K562 (cell line): ENCODE results near the gene CSTPP1. TPM values are rescaled to one million over a fixed set of nuclear protein-coding genes. Genes with fewer than 3 reads are reported as not detected.
A peak's percentile ranks its signal among the peaks of the same experiment; 100 is the strongest.

Source experiments
- ARHGAP35 ChIP-seq: fragments of 450-650 bp; IDR thresholded peaks from 2 replicates; pipeline ENCODE4 v1.6.1; 2018; ENCODE audit not compliant: partially characterized antibody
- CBX3 ChIP-seq, 2 experiments: IDR thresholded peaks; 1 replicate in 1 of 2; 2 replicates in 1 of 2; pipeline ENCODE4 v1.6.1; 2012; ENCODE audit warnings: inconsistent platforms in 2 of 2, low read length in 2 of 2, borderline replicate concordance in 1 of 2, control low read depth in 1 of 2
- E2F1 ChIP-seq: sonication (generic); formaldehyde crosslinking; IDR thresholded peaks from 2 replicates; pipeline ENCODE4 v1.8.1; 2023; ENCODE audit warnings: mild to moderate bottlenecking, missing genetic modification reagents, moderate library complexity
- FOXK2 ChIP-seq, 2 experiments: fragments of 450-650 bp; IDR thresholded peaks in 1 of 2; conservative IDR thresholded peaks in 1 of 2; 2 replicates each; pipeline ENCODE4 v1.6.1; 2016; ENCODE audit warnings: low read depth in 2 of 2, mild to moderate bottlenecking in 1 of 2
- HDAC3 ChIP-seq: fragments of 450-650 bp; IDR thresholded peaks from 2 replicates; pipeline ENCODE4 v1.6.1; 2018; ENCODE audit warnings: borderline replicate concordance, mild to moderate bottlenecking, moderate library complexity; ENCODE audit not compliant: partially characterized antibody
- HMBOX1 ChIP-seq: sonication (generic); IDR thresholded peaks from 2 replicates; pipeline ENCODE4 v1.6.1; 2016
- HNRNPH1 ChIP-seq: fragments of 200-400 bp; formaldehyde crosslinking; optimal IDR thresholded peaks from 2 replicates; pipeline ENCODE3; 2017; ENCODE audit warnings: low read depth, mild to moderate bottlenecking, low read length, moderate library complexity
- LCOR ChIP-seq: sonication (generic); formaldehyde crosslinking; IDR thresholded peaks from 2 replicates; pipeline ENCODE4 v1.8.0; 2022; ENCODE audit warnings: mild to moderate bottlenecking, missing genetic modification reagents
- MCM2 ChIP-seq: fragments of 450-650 bp; IDR thresholded peaks from 2 replicates; pipeline ENCODE4 v1.6.1; 2017; ENCODE audit warnings: low read depth, mild to moderate bottlenecking
- MECOM ChIP-seq: fragments of 250-450 bp; sonication (Bioruptor Pico); IDR thresholded peaks from 2 replicates; pipeline ENCODE4 v1.8.0; 2022; ENCODE audit warnings: inconsistent platforms
- MEF2D ChIP-seq: conservative IDR thresholded peaks from 2 replicates; pipeline ENCODE4 v1.6.1; 2016; ENCODE audit warnings: low read depth, missing genetic modification characterization, missing compliant biosample characterization
- NR1H2 ChIP-seq: sonication (generic); formaldehyde crosslinking; IDR thresholded peaks from 2 replicates; pipeline ENCODE4 v1.4.0; 2020; ENCODE audit warnings: mild to moderate bottlenecking, missing genetic modification reagents
- POLR2AphosphoS5 ChIP-seq: IDR thresholded peaks from 2 replicates; pipeline ENCODE4 v1.6.1; 2011; ENCODE audit warnings: mild to moderate bottlenecking, low read depth, low read length, moderate library complexity; ENCODE audit not compliant: control insufficient read depth, insufficient read depth
- POLR2H ChIP-seq: IDR thresholded peaks from 2 replicates; pipeline ENCODE4 v1.6.1; 2016; ENCODE audit warnings: missing genetic modification characterization, low read depth, mild to moderate bottlenecking, control low read depth, missing compliant biosample characterization, moderate library complexity
- TARDBP ChIP-seq: fragments of 450-650 bp; IDR thresholded peaks from 2 replicates; pipeline ENCODE4 v1.6.1; 2016
- ZBTB12 ChIP-seq: fragments of 250-450 bp; sonication (Bioruptor Pico); IDR thresholded peaks from 2 replicates; pipeline ENCODE4 v1.4.0; 2020
- ZNF311 ChIP-seq: fragments of 250-450 bp; sonication (Bioruptor Pico); IDR thresholded peaks from 2 replicates; pipeline ENCODE4 v1.4.0; 2020; ENCODE audit warnings: mild to moderate bottlenecking, moderate library complexity
- ZNF395 ChIP-seq: fragments of 200-800 bp; sonication (Bioruptor generic); IDR thresholded peaks from 2 replicates; pipeline ENCODE4 v1.6.1; 2017; ENCODE audit warnings: missing genetic modification characterization, missing compliant biosample characterization
- ZNF444 ChIP-seq: fragments of 250-450 bp; sonication (Bioruptor Pico); IDR thresholded peaks from 2 replicates; pipeline ENCODE4 v1.4.0; 2020; ENCODE audit warnings: mild to moderate bottlenecking, moderate library complexity
- ZNF551 ChIP-seq: fragments of 250-450 bp; sonication (Bioruptor Pico); IDR thresholded peaks from 2 replicates; pipeline ENCODE4 v1.5.0; 2021; ENCODE audit warnings: mild to moderate bottlenecking, moderate library complexity
- polyA plus RNA-seq, 8 experiments: library from polyadenylated mRNA; depleted of rRNA in 4 of 8; stranded (reverse) in 5 of 8; unstranded in 3 of 8; fragments of >200 nt; fragmentation: Nextera tagmentation in 2 of 8; fragmentation: Illumina TruSeq in 1 of 8; extraction: Ambion mirVana in 2 of 8; extraction: Trizol in 1 of 8; gene quantifications; 2 replicates each; pipeline versions ENCODE4 v1.2.1 to v1.2.3, GENCODE V29; 2011 to 2014; ENCODE audit warnings: inconsistent platforms in 1 of 8, missing spikeins in 1 of 8
- total RNA-seq, 7 experiments: library from RNA; depleted of rRNA in 6 of 7; stranded (reverse); fragments of >200 nt in 6 of 7; fragmentation: Illumina TruSeq in 2 of 7; extraction: Trizol in 2 of 7; gene quantifications; 2 replicates each; pipeline versions ENCODE4 v1.2.1 to v1.2.3, GENCODE V29; 2011 to 2021; ENCODE audit warnings: low replicate concordance in 1 of 7

The CSTPP1 gene
- total and polyA plus RNA-seq, 9 of the 15 experiments (the other 6 are each of a cell fraction or from before 2014, with no cell fraction given) = 6.5 to 17.8 (median 9.2) TPM

- TF ChIP-seq MCM2 = no peak
- TF ChIP-seq POLR2AphosphoS5 = peak; percentile 88
- peak in 1 of 2 experiments; percentile 17; a peak in 1 of 3 replicates for TF ChIP-seq CBX3 (IDR thresholded peaks at IDR 0.05; ENCODE audit: borderline replicate concordance in 1 of 2, low read length in 2 of 2)
- TF ChIP-seq HDAC3 = peak; percentile 90
- TF ChIP-seq MECOM (CRISPR knock-in tag) = no peak
- peak; percentile 82 to 87 for TF ChIP-seq FOXK2 (conservative IDR thresholded peaks at IDR 0.05 in 1 of 2, IDR thresholded peaks at IDR 0.05 in 1 of 2; ENCODE audit: low read depth in 2 of 2)
- TF ChIP-seq E2F1 (CRISPR knock-in tag) = no peak
- peak; percentile 57 for TF ChIP-seq HMBOX1
- TF ChIP-seq ZNF311 (CRISPR knock-in tag) = peak; percentile 73
- TF ChIP-seq NR1H2 (CRISPR knock-in tag) = no peak
- peak; percentile 66; the same call in 1 of the 2 replicates for TF ChIP-seq ZNF444 (CRISPR knock-in tag)
- TF ChIP-seq ZBTB12 (CRISPR knock-in tag) = no peak
- 0 out of 2 replicates have a peak, but pooled peaks have one; percentile 42 for TF ChIP-seq LCOR (CRISPR knock-in tag)
- TF ChIP-seq MEF2D (tag) = peak; percentile 93
- no peak for TF ChIP-seq POLR2H (tag)
- peak; percentile 18; the same call in 1 of the 2 replicates for TF ChIP-seq TARDBP
- TF ChIP-seq ZNF551 (CRISPR knock-in tag) = no peak
- TF ChIP-seq HNRNPH1 = no peak
- no peak for TF ChIP-seq ARHGAP35
- peak; percentile 97 for TF ChIP-seq ZNF395 (CRISPR knock-in tag)
Measured at GRCh38 chr11:47056261-47056915, 119.8 kb downstream of the CSTPP1 start (continued).
